H9 (cell line): ENCODE results near the gene PDE1A. TPM values are rescaled to one million over a fixed set of nuclear protein-coding genes. Genes with fewer than 3 reads are reported as not detected.

Experiments
- DNase-seq: peaks from one replicate; pipeline ENCODE4 v3.0.0-alpha.2; 2017
- H2AFZ ChIP-seq: one replicate; pipeline ENCODE4 v1.6.1; 2013; ENCODE audit warnings: mild to moderate bottlenecking, low read length, control low read depth, moderate library complexity
- H2AK5ac ChIP-seq: 2 replicates; pipeline ENCODE4 v1.6.1; 2013; ENCODE audit warnings: low read length, control low read depth, mixed read lengths; ENCODE audit not compliant: insufficient read length
- H2BK120ac ChIP-seq: one replicate; pipeline ENCODE4 v1.6.1; 2013; ENCODE audit warnings: low read depth, mild to moderate bottlenecking, low read length, control low read depth, inconsistent platforms; ENCODE audit not compliant: poor library complexity, severe bottlenecking
- H2BK12ac ChIP-seq: 2 replicates; pipeline ENCODE4 v1.6.1; 2013; ENCODE audit warnings: low read length, control low read depth, mixed read lengths, low read depth; ENCODE audit not compliant: insufficient read length
- H2BK15ac ChIP-seq: 2 replicates; pipeline ENCODE4 v1.6.1; 2013; ENCODE audit warnings: low read depth, low read length, control low read depth
- H2BK20ac ChIP-seq: one replicate; pipeline ENCODE4 v1.6.1; 2013; ENCODE audit warnings: low read depth, mild to moderate bottlenecking, low read length, control low read depth, inconsistent platforms; ENCODE audit not compliant: poor library complexity, severe bottlenecking
- H2BK5ac ChIP-seq: 2 replicates; pipeline ENCODE4 v1.6.1; 2013; ENCODE audit warnings: low read length, control low read depth, mixed read lengths; ENCODE audit not compliant: insufficient read length
- H3K14ac ChIP-seq: 2 replicates; pipeline ENCODE4 v1.6.1; 2013; ENCODE audit warnings: low read length, control low read depth; ENCODE audit not compliant: insufficient read depth
- H3K18ac ChIP-seq: 2 replicates; pipeline ENCODE4 v1.6.1; 2013; ENCODE audit warnings: low read depth, mild to moderate bottlenecking, mixed read lengths, low read length, control low read depth; ENCODE audit not compliant: insufficient read length
- H3K23ac ChIP-seq: 2 replicates; pipeline ENCODE4 v1.6.1; 2013; ENCODE audit warnings: low read length, control low read depth, mixed read lengths, low read depth; ENCODE audit not compliant: insufficient read length
- H3K23me2 ChIP-seq: 2 replicates; pipeline ENCODE4 v1.6.1; 2013; ENCODE audit warnings: low read depth, mild to moderate bottlenecking, mixed read lengths, low read length, control low read depth; ENCODE audit not compliant: insufficient read length, poor library complexity, severe bottlenecking
- H3K27ac ChIP-seq: 2 replicates; pipeline ENCODE4 v1.5.1; 2013; ENCODE audit warnings: low read length, control low read depth, mixed read lengths, low read depth; ENCODE audit not compliant: insufficient read length
- H3K27me3 ChIP-seq: 2 replicates; pipeline ENCODE4 v1.6.1; 2013; ENCODE audit warnings: low read length, control low read depth, inconsistent platforms; ENCODE audit not compliant: insufficient read depth
- H3K4ac ChIP-seq: 2 replicates; pipeline ENCODE4 v1.6.1; 2013; ENCODE audit warnings: low read depth, mild to moderate bottlenecking, control low read depth, inconsistent platforms, low read length, moderate library complexity
- H3K4me1 ChIP-seq: 2 replicates; pipeline ENCODE4 v1.6.1; 2013; ENCODE audit warnings: low read length, control low read depth, inconsistent platforms; ENCODE audit not compliant: insufficient read depth
- H3K4me2 ChIP-seq: 2 replicates; pipeline ENCODE4 v1.6.1; 2013; ENCODE audit warnings: low read length, control low read depth, mixed read lengths; ENCODE audit not compliant: insufficient read length, insufficient read depth
- H3K56ac ChIP-seq: 2 replicates; pipeline ENCODE4 v1.6.1; 2013; ENCODE audit warnings: low read depth, mild to moderate bottlenecking, mixed read lengths, low read length, control low read depth; ENCODE audit not compliant: insufficient read length
- H3K79me1 ChIP-seq: 2 replicates; pipeline ENCODE4 v1.6.1; 2013; ENCODE audit warnings: low read depth, mild to moderate bottlenecking, moderate library complexity, low read length, control low read depth, inconsistent platforms; ENCODE audit not compliant: insufficient read depth, poor library complexity, severe bottlenecking
- H3K79me2 ChIP-seq: 2 replicates; pipeline ENCODE4 v1.6.1; 2013; ENCODE audit warnings: low read length, control low read depth, inconsistent platforms; ENCODE audit not compliant: insufficient read depth
- H3K9ac ChIP-seq: 2 replicates; pipeline ENCODE4 v1.6.1; 2013; ENCODE audit warnings: low read length, control low read depth, mixed read lengths; ENCODE audit not compliant: insufficient read length; ENCODE audit errors: extremely low read depth
- H3K9me3 ChIP-seq: one replicate; pipeline ENCODE4 v1.6.1; 2013; ENCODE audit warnings: low read depth, low read length, inconsistent platforms; ENCODE audit not compliant: control insufficient read depth
- H3T11ph ChIP-seq: one replicate; pipeline ENCODE4 v1.6.1; 2013; ENCODE audit warnings: mild to moderate bottlenecking, low read length, control low read depth, inconsistent platforms
- H4K20me1 ChIP-seq: one replicate; pipeline ENCODE4 v1.6.1; 2013; ENCODE audit not compliant: control insufficient read depth, insufficient read length, insufficient read depth
- H4K5ac ChIP-seq: 2 replicates; pipeline ENCODE4 v1.6.1; 2013; ENCODE audit warnings: low read depth, mild to moderate bottlenecking, mixed read lengths, low read length, control low read depth; ENCODE audit not compliant: insufficient read length
- H4K8ac ChIP-seq: replicated peaks from 2 replicates; pipeline ENCODE4 v1.6.1; 2013; ENCODE audit warnings: low read length, control low read depth, mixed read lengths, low read depth; ENCODE audit not compliant: insufficient read length
- H4K91ac ChIP-seq: 2 replicates; pipeline ENCODE4 v1.6.1; 2013; ENCODE audit warnings: low read depth, mild to moderate bottlenecking, moderate library complexity, mixed read lengths, low read length, control low read depth; ENCODE audit not compliant: insufficient read length
- H3K27ac Mint-ChIP-seq, 3 experiments: 2 replicates in 2 of 3; 3 replicates in 1 of 3; pipeline ENCODE4 v1.8.0; 2020 to 2021; ENCODE audit warnings: mixed read lengths in 3 of 3, mild to moderate bottlenecking in 1 of 3, moderate library complexity in 1 of 3
- H3K27me3 Mint-ChIP-seq: 2 replicates; pipeline ENCODE4 v1.8.0; 2021; ENCODE audit warnings: low read depth, mild to moderate bottlenecking, moderate library complexity, mixed read lengths
- H3K36me3 Mint-ChIP-seq, 3 experiments: 2 replicates in 2 of 3; 3 replicates in 1 of 3; pipeline ENCODE4 v1.8.0; 2020 to 2021; ENCODE audit warnings: low read depth in 3 of 3, mixed read lengths in 3 of 3; ENCODE audit not compliant: insufficient read depth in 1 of 3
- H3K4me1 Mint-ChIP-seq, 2 experiments: 2 replicates each; pipeline ENCODE4 v1.8.0; 2020; ENCODE audit warnings: mixed read lengths in 2 of 2
- H3K4me3 Mint-ChIP-seq, 2 experiments: 2 replicates in 1 of 2; 3 replicates in 1 of 2; pipeline ENCODE4 v1.8.0; 2020 to 2021; ENCODE audit warnings: mild to moderate bottlenecking in 2 of 2, mixed read lengths in 2 of 2, moderate library complexity in 1 of 2
- H3K9me3 Mint-ChIP-seq, 2 experiments: 2 replicates in 1 of 2; 3 replicates in 1 of 2; pipeline ENCODE4 v1.8.0; 2020; ENCODE audit warnings: mild to moderate bottlenecking in 2 of 2, mixed read lengths in 2 of 2, moderate library complexity in 1 of 2
- CTCF ChIP-seq: fragments of 200-600 bp; sonication (generic); conservative IDR thresholded peaks from 3 replicates; pipeline ENCODE4 v1.8.0; 2021; ENCODE audit warnings: antibody characterized with exemption, mild to moderate bottlenecking
- WGBS: extraction: QIAGEN DNeasy Blood & Tissue Kit; methylation state at CpG from one replicate; pipeline ENCODE4 v1.1.7; 2013; ENCODE audit warnings: missing lambda C conversion rate, low lambda C conversion rate, mixed read lengths; ENCODE audit not compliant: insufficient read length; ENCODE audit errors: extremely low coverage; 5-methylcytosine and 5-hydroxymethylcytosine counted together
- total RNA-seq: library from RNA; stranded (reverse); gene quantifications from 2 replicates; pipeline ENCODE4 v1.2.1, GENCODE V29; 2021

The PDE1A gene
- total RNA-seq, 1 experiment from 2014 or later, result 0.11 TPM

GRCh38 chr2:182267971-182268370 lies 158.9 kb downstream of the PDE1A start:
- H4K20me1 ChIP-seq, result no peaks in the 10 kb centered on the region
- H3K4me1 Mint-ChIP-seq, result peaks cover 3% of the 10 kb centered on the region in 2 experiments; a peak in 2 of 4 replicates
- no peak overlapping the region for H4K8ac ChIP-seq
- no peak overlapping the region for H4K91ac ChIP-seq
- H3K23ac ChIP-seq, result no peak overlapping the region
- no peaks in the 10 kb centered on the region for H3K27me3 ChIP-seq
- no peaks in the 10 kb centered on the region for H3K27me3 Mint-ChIP-seq
- no peak overlapping the region for H3K4me3 Mint-ChIP-seq
- no peak overlapping the region for H4K5ac ChIP-seq
- H3K9ac ChIP-seq, result no peak overlapping the region
- no peak overlapping the region for H2AFZ ChIP-seq
- H3K9me3 ChIP-seq, result no peaks in the 10 kb centered on the region
- no peak overlapping the region for H2BK120ac ChIP-seq
- H3K9me3 Mint-ChIP-seq, result no peaks in the 10 kb centered on the region; a peak in 1 of 5 replicates
- no peak overlapping the region for H3K4ac ChIP-seq
- no peak overlapping the region for H2AK5ac ChIP-seq
- H3K79me2 ChIP-seq, result no peaks in the 10 kb centered on the region
- H3T11ph ChIP-seq, result no peak overlapping the region
- no peaks in the 10 kb centered on the region for H3K36me3 Mint-ChIP-seq
- H3K27ac Mint-ChIP-seq, result no peak overlapping the region
- no peak for TF ChIP-seq CTCF
- no peak overlapping the region for H2BK20ac ChIP-seq
- H3K27ac ChIP-seq, result no peak overlapping the region
- H2BK5ac ChIP-seq, result no peak overlapping the region
- no peaks in the 10 kb centered on the region for H3K23me2 ChIP-seq
- no peaks in the 10 kb centered on the region for H3K79me1 ChIP-seq
- H2BK15ac ChIP-seq, result no peak overlapping the region
- no peak overlapping the region for H2BK12ac ChIP-seq
- no CpG with 5 or more reads among the region's 1 CpG for WGBS
- H3K4me2 ChIP-seq, result no peak overlapping the region
- H3K56ac ChIP-seq, result no peak overlapping the region
- H3K4me1 ChIP-seq, result no peaks in the 10 kb centered on the region
- DNase-seq, result no peak
- H3K18ac ChIP-seq, result no peak overlapping the region
- H3K14ac ChIP-seq, result no peak overlapping the region
